ENCODE measurements around the gene GPC6. TPM values are rescaled to one million over a fixed set of nuclear protein-coding genes. Genes with fewer than 3 reads are reported as not detected.

Gene GPC6
- polyA plus RNA-seq, 2 of the 4 experiments (the other 2 are of a cell fraction), result 8.0 to 14.4 TPM

GRCh38 chr13:94328381-94329041 is 1101.9 kb downstream of the GPC6 start:
- ChIA-PET POLR2A (no interaction called here), CTCF (no interaction called here)
- FAIRE-seq (no peak), DNase-seq (ENCODE audit: low read depth in 1 of 2, low spot score in 1 of 2) (no peak), ATAC-seq (no peak)
- 83% methylated on average over 13 of the region's 13 CpGs for WGBS (ENCODE audit: missing lambda C conversion rate)
- Histone ChIP-seq H3K4me1 (peaks cover 17% of the 10 kb centered on the region), H3K4me3 (no peak overlapping the region), H3K9me3 (no peaks in the 10 kb centered on the region), H3K4me2 (no peak overlapping the region), H3K27ac (peak overlapping the region; percentile 74 to 88; a peak in 5 of 6 replicates)
- TF ChIP-seq CBX8 (IDR thresholded peaks at IDR 0.05) (no peak), RAD21 (conservative IDR thresholded peaks at IDR 0.05 in 1 of 2, IDR thresholded peaks at IDR 0.05 in 1 of 2) (no peak), NPAS2 (CRISPR knock-in tag; IDR thresholded peaks at IDR 0.05; ENCODE audit: borderline replicate concordance) (no peak), E2F6 (IDR thresholded peaks at IDR 0.05; ENCODE audit: borderline replicate concordance, low read depth) (no peak), HOXB5 (CRISPR knock-in tag; IDR thresholded peaks at IDR 0.05) (no peak), KDM1A (IDR thresholded peaks at IDR 0.05; ENCODE audit: low read depth) (no peak), POLR2A (IDR thresholded peaks at IDR 0.05; ENCODE audit: low read length) (no peak), ZNF302 (CRISPR knock-in tag; IDR thresholded peaks at IDR 0.05) (no peak), KDM5A (IDR thresholded peaks at IDR 0.05) (no peak), JUNB (IDR thresholded peaks at IDR 0.05) (no peak), SMC3 (IDR thresholded peaks at IDR 0.05) (no peak), CEBPB (IDR thresholded peaks at IDR 0.05) (no peak), GATA3 (IDR thresholded peaks at IDR 0.05; ENCODE audit: borderline replicate concordance) (no peak), FOSB (CRISPR knock-in tag; IDR thresholded peaks at IDR 0.05) (no peak), POLR2AphosphoS2 (conservative IDR thresholded peaks at IDR 0.05; ENCODE audit: low read length) (no peak), MAZ (IDR thresholded peaks at IDR 0.05; ENCODE audit: borderline replicate concordance, low read depth, low read length) (no peak), MAFK (IDR thresholded peaks at IDR 0.05; ENCODE audit: partially characterized antibody) (no peak)

- peak overlapping the region; percentile 64 for H3K4me2 ChIP-seq
- H3K9me3 ChIP-seq, result no peaks in the 10 kb centered on the region
- ChIA-PET CTCF (interaction anchor here (0.6 kb wide), 1 partner anchor 1293 kb away, joined by 3 read pairs; no protein-coding TSS in a partner anchor), POLR2A (no interaction called here)
- H3K4me3 ChIP-seq, result no peak overlapping the region
- 74% methylated on average over 7 of the region's 7 CpGs for WGBS (ENCODE audit: missing lambda C conversion rate)
- no peak for TF ChIP-seq MAZ (IDR thresholded peaks at IDR 0.05; ENCODE audit: borderline replicate concordance, low read depth, low read length)
- no peak for TF ChIP-seq MAFK (IDR thresholded peaks at IDR 0.05; ENCODE audit: partially characterized antibody)
- TF ChIP-seq REST (IDR thresholded peaks at IDR 0.05), result no peak
- no peak for TF ChIP-seq KDM1A (IDR thresholded peaks at IDR 0.05; ENCODE audit: low read depth)
- no peak for TF ChIP-seq FOSB (CRISPR knock-in tag; IDR thresholded peaks at IDR 0.05)
- no peak for TF ChIP-seq JUN (IDR thresholded peaks at IDR 0.05)
- TF ChIP-seq POLR2A (IDR thresholded peaks at IDR 0.05; ENCODE audit: low read length), result no peak
- TF ChIP-seq HOXB5 (CRISPR knock-in tag; IDR thresholded peaks at IDR 0.05), result no peak
- TF ChIP-seq ATOH8 (CRISPR knock-in tag; IDR thresholded peaks at IDR 0.05; ENCODE audit: low read depth), result no peak
- no peak for TF ChIP-seq CTCF (IDR thresholded peaks at IDR 0.05)
- TF ChIP-seq BCL3 (IDR thresholded peaks at IDR 0.05), result no peak
- TF ChIP-seq PHF8 (IDR thresholded peaks at IDR 0.05; ENCODE audit: borderline replicate concordance, low read depth), result no peak
- TF ChIP-seq PBX3 (IDR thresholded peaks at IDR 0.05), result no peak
- no peak for TF ChIP-seq ZFP36 (IDR thresholded peaks at IDR 0.05; ENCODE audit: borderline replicate concordance, partially characterized antibody)
- FAIRE-seq, result no peak
- H3K4me1 ChIP-seq, result peaks cover 17% of the 10 kb centered on the region
- DNase-seq (ENCODE audit: low read depth in 1 of 2, low spot score in 1 of 2), result no peak
- ATAC-seq, result peak in 1 of 2 experiments; percentile 23; a peak in 2 of 6 replicates
- H3K27ac ChIP-seq, result peak overlapping the region; percentile 74 to 88
These were observed 1102.7 kb downstream of the GPC6 start for GRCh38 chr13:94329277-94329676.

Measured in A549 (cell line).